Mesothelial cell of epicardium (in vitro differentiated cells): ENCODE results near the gene GOLGA2. TPM values are rescaled to one million over a fixed set of nuclear protein-coding genes. Genes with fewer than 3 reads are reported as not detected.

Experiments used
- DNase-seq, 2 experiments: peaks; one replicate each; pipeline ENCODE4 v3.0.0; 2021; ENCODE audit warnings: low spot score in 2 of 2; ENCODE audit not compliant: unreplicated experiment in 2 of 2
- H3K27ac Mint-ChIP-seq: 2 replicates; pipeline ENCODE4 v1.8.0; 2021; ENCODE audit warnings: mixed read lengths
- H3K27me3 Mint-ChIP-seq: 2 replicates; pipeline ENCODE4 v1.8.0; 2021; ENCODE audit warnings: low read depth, mixed read lengths
- H3K36me3 Mint-ChIP-seq: 2 replicates; pipeline ENCODE4 v1.8.0; 2021; ENCODE audit warnings: mixed read lengths
- H3K4me1 Mint-ChIP-seq: 2 replicates; pipeline ENCODE4 v1.8.0; 2021; ENCODE audit warnings: mixed read lengths
- H3K4me3 Mint-ChIP-seq: 2 replicates; pipeline ENCODE4 v1.8.0; 2021; ENCODE audit warnings: mild to moderate bottlenecking, moderate library complexity, mixed read lengths
- H3K9me3 Mint-ChIP-seq: 2 replicates; pipeline ENCODE4 v1.8.0; 2021; ENCODE audit warnings: mixed read lengths
- CTCF ChIP-seq: fragments of 200-600 bp; sonication (generic); IDR thresholded peaks from one replicate; pipeline ENCODE4 v1.5.0; 2021; ENCODE audit warnings: antibody characterized with exemption; ENCODE audit not compliant: unreplicated experiment
- total RNA-seq: library from RNA; stranded (reverse); gene quantifications from 3 replicates; pipeline ENCODE4 v1.2.1, GENCODE V29; 2021

Gene GOLGA2
- total RNA-seq, 1 donor from 2014 or later, result 195 TPM

DNA sequence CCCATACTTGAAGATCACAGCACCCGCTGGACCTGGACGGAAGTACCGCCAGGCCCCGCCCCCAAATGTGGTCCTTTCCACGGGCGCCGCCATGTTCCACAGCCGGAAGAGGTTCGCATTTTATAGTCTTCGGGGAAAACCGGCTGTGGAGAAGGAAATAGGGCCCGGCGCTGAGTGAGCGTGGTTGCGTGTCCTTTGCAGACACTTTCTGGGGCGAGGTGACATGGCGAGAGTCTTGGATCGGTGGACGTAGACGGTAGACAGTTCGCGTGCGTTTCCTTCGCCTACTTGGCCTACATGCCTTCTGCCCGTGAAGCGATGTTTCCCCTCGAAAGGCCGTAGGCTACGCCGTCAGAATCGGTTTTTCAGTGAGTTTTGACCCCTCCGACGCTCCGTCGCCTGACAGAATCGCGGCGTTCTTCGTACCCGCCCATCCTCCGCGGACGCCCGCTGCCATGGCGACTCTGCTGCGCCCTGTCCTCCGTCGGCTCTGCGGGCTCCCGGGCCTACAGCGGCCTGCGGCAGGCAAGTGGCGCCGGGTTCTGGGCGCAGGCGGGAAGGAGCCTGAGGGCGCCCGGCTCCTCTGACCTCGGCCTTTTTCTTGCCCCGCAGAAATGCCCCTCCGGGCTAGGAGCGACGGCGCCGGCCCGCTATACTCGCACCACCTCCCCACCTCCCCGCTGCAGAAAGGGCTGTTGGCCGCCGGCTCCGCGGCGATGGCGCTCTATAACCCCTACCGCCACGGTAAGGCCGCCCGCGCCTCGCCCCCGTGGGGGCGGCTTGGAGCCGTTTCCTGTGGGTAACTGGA is 46.8 kb upstream of the GOLGA2 start, which contains the start of the genes COQ4 and TRUB2:
Gene COQ4 (plus strand): TSS at position 436 of the 808 bp plus-strand sequence. CDS start 20 bp downstream, at position 456.
Gene TRUB2 (minus strand): TSS at position 44 of the 808 bp plus-strand sequence. CDS start 39 bp downstream, at position 5.
- Mint-ChIP-seq H3K9me3 (no peaks in the 10 kb centered on the region), H3K4me3 (peak within 1 kb of the TSS; percentile 97), H3K27me3 (no peaks in the 10 kb centered on the region), H3K27ac (peak within 1 kb of the TSS; percentile 99), H3K4me1 (peaks cover 14% of the 10 kb centered on the region), H3K36me3 (peaks cover under 1% of the 10 kb centered on the region)
- no peak for TF ChIP-seq CTCF
- peak; percentile 86 to 92 for DNase-seq

- Mint-ChIP-seq H3K4me3 (peak overlapping the region; percentile 97), H3K4me1 (peaks cover 14% of the 10 kb centered on the region), H3K9me3 (no peaks in the 10 kb centered on the region), H3K27ac (peak overlapping the region; percentile 99), H3K36me3 (peaks cover 5% of the 10 kb centered on the region), H3K27me3 (no peaks in the 10 kb centered on the region)
- DNase-seq, result no peak
- no peak for TF ChIP-seq CTCF
Observed at GRCh38 chr9:128321879-128322403, 46.1 kb upstream of the GOLGA2 start.

- H3K4me3 Mint-ChIP-seq, result peak overlapping the region; percentile 97
- no peaks in the 10 kb centered on the region for H3K27me3 Mint-ChIP-seq
- H3K36me3 Mint-ChIP-seq, result peaks cover 11% of the 10 kb centered on the region
- H3K9me3 Mint-ChIP-seq, result no peaks in the 10 kb centered on the region
- H3K4me1 Mint-ChIP-seq, result peaks cover 14% of the 10 kb centered on the region
- DNase-seq, result no peak
- TF ChIP-seq CTCF, result no peak
- no peak overlapping the region for H3K27ac Mint-ChIP-seq
Observed at GRCh38 chr9:128321343-128321742, 45.5 kb upstream of the GOLGA2 start.

- DNase-seq, result no peak
- no peak for TF ChIP-seq CTCF
- H3K27me3 Mint-ChIP-seq, result no peaks in the 10 kb centered on the region
- H3K27ac Mint-ChIP-seq, result no peak overlapping the region
- no peaks in the 10 kb centered on the region for H3K9me3 Mint-ChIP-seq
- H3K4me1 Mint-ChIP-seq, result peaks cover 3% of the 10 kb centered on the region
- peaks cover 20% of the 10 kb centered on the region for H3K36me3 Mint-ChIP-seq
- H3K4me3 Mint-ChIP-seq, result no peak overlapping the region
Observed at GRCh38 chr9:128317629-128318028, 41.8 kb upstream of the GOLGA2 start.

DNA sequence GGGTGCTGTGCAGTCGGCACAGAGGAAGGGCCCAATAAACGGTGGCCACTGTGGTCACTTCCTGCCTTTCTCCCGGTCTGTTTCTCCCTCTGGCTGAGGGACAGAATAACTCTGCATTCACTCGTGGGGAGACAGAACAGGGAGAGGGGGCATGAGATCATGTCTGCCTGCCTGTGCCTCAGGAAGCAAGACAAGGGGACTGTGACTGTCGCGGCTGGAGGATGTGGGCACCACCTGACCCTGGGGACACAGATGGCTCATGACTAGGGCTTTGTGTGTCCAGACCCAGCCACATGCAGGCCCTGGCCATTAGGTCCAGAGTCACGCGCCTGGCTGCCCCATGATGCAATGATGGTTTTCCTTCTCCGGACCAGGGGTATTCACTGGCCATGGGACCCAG is 40.6 kb upstream of the GOLGA2 start:
- no peak for DNase-seq

More for the DNA sequence above, 40.6 kb upstream of the GOLGA2 start:
- Mint-ChIP-seq H3K9me3 (no peaks in the 10 kb centered on the region), H3K27ac (no peak overlapping the region), H3K36me3 (peaks cover 22% of the 10 kb centered on the region), H3K4me1 (peaks cover 1% of the 10 kb centered on the region), H3K27me3 (no peaks in the 10 kb centered on the region), H3K4me3 (no peak overlapping the region)
- no peak for TF ChIP-seq CTCF
